Ishikawa (cell line): ENCODE data around the gene CLUH.

Source experiments
- CEBPB ChIP-seq: IDR thresholded peaks from 2 replicates; pipeline ENCODE4 v1.6.1; 2012
- CREB1 ChIP-seq: IDR thresholded peaks from 2 replicates; pipeline ENCODE4 v1.6.1; 2012; ENCODE audit warnings: low read depth
- EGR1 ChIP-seq: IDR thresholded peaks from 2 replicates; pipeline ENCODE4 v1.6.1; 2012
- EP300 ChIP-seq: IDR thresholded peaks from 2 replicates; pipeline ENCODE4 v1.6.1; 2012; ENCODE audit warnings: borderline replicate concordance
- FOXM1 ChIP-seq: IDR thresholded peaks from 2 replicates; pipeline ENCODE4 v1.6.1; 2012; ENCODE audit warnings: low read depth, borderline replicate concordance
- NFIC ChIP-seq: IDR thresholded peaks from 2 replicates; pipeline ENCODE4 v1.6.1; 2012
- RAD21 ChIP-seq: IDR thresholded peaks from 2 replicates; pipeline ENCODE4 v1.6.1; 2012; ENCODE audit warnings: low read depth
- TAF1 ChIP-seq: IDR thresholded peaks from 2 replicates; pipeline ENCODE4 v1.6.1; 2012; ENCODE audit warnings: low read depth, mild to moderate bottlenecking
- TCF12 ChIP-seq: IDR thresholded peaks from 2 replicates; pipeline ENCODE4 v1.6.1; 2012; ENCODE audit warnings: low read depth
- TEAD4 ChIP-seq: IDR thresholded peaks from 2 replicates; pipeline ENCODE4 v1.6.1; 2012
- YY1 ChIP-seq: IDR thresholded peaks from 2 replicates; pipeline ENCODE4 v1.6.1; 2012; ENCODE audit warnings: low read depth
- ZBTB7A ChIP-seq: IDR thresholded peaks from 2 replicates; pipeline ENCODE4 v1.6.1; 2012; ENCODE audit warnings: low read depth
- TF ChIP-seq, protein P1 (sequence below): IDR thresholded peaks from 2 replicates; pipeline ENCODE4 v1.6.1; 2012; ENCODE audit warnings: low read depth, mild to moderate bottlenecking
- TF ChIP-seq, protein P2 (sequence below): IDR thresholded peaks from 2 replicates; pipeline ENCODE4 v1.6.1; 2012
- TF ChIP-seq, protein P3 (sequence below): IDR thresholded peaks from 2 replicates; pipeline ENCODE4 v1.6.1; 2012

Gene CLUH

DNA sequence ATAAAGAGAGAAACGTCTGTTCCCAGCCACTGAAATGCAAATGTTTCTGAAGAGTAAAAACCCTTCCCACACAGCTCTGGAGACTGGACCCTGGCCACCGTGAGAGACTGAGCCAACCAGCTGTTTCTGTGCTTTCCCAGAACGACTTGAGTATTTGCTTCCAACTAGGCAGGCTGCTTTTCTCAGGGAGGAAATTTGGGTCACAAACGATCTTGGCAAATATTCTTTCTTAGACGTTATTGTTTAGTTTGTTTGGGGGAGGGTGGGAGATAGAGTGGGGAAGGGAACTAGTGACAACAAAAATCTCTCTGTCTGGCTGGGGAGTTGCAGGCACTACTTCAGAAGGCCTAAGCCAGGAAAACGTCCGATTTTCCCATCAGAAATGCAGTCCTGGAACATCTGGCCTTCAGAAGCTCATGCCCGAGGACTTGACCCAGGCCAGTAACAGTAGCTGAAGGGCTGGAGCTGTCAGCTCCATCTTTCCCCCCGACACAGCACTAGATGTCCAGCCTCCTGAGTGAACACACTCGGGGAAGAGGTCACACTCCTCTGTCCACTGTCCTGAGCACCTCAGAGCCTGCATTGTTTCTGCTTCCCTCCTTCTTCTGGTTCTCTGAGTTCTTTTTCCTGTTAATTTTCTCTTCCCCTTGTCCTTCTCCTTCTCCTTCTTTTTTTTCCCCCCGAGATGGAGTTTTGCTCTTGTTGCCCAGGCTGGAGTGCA, 33.9 kb upstream of the CLUH start:
- no peak for TF ChIP-seq NFIC
- TF ChIP-seq RAD21: no peak
- no peak for TF ChIP-seq CEBPB
- TF ChIP-seq CREB1: no peak

DNA sequence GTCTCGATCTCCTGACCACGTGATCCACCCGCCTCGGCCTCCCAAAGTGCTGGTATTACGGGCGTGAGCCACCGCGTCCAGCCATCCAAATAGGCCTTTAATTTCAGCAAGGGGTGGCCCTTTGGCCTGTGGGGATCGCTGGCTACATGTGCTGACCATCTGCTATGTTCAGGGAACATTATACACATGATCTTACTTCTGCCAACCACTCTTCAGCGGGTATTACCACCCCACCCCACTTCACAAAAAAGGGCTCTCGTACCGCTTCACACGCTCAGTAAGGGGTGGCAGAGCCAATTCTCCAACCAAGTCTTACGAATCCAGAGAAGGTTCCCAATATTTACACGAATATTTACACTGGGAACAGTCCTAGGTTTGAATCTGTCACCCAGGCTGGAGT, 26.1 kb upstream of the CLUH start:
- TF ChIP-seq, protein P1, sequence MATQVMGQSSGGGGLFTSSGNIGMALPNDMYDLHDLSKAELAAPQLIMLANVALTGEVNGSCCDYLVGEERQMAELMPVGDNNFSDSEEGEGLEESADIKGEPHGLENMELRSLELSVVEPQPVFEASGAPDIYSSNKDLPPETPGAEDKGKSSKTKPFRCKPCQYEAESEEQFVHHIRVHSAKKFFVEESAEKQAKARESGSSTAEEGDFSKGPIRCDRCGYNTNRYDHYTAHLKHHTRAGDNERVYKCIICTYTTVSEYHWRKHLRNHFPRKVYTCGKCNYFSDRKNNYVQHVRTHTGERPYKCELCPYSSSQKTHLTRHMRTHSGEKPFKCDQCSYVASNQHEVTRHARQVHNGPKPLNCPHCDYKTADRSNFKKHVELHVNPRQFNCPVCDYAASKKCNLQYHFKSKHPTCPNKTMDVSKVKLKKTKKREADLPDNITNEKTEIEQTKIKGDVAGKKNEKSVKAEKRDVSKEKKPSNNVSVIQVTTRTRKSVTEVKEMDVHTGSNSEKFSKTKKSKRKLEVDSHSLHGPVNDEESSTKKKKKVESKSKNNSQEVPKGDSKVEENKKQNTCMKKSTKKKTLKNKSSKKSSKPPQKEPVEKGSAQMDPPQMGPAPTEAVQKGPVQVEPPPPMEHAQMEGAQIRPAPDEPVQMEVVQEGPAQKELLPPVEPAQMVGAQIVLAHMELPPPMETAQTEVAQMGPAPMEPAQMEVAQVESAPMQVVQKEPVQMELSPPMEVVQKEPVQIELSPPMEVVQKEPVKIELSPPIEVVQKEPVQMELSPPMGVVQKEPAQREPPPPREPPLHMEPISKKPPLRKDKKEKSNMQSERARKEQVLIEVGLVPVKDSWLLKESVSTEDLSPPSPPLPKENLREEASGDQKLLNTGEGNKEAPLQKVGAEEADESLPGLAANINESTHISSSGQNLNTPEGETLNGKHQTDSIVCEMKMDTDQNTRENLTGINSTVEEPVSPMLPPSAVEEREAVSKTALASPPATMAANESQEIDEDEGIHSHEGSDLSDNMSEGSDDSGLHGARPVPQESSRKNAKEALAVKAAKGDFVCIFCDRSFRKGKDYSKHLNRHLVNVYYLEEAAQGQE: no peak
- TF ChIP-seq EP300 (no peak), NFIC (no peak), EGR1 (no peak), FOXM1 (no peak)
- TF ChIP-seq, protein P2, sequence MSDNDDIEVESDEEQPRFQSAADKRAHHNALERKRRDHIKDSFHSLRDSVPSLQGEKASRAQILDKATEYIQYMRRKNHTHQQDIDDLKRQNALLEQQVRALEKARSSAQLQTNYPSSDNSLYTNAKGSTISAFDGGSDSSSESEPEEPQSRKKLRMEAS: no peak
- TF ChIP-seq, protein P3, sequence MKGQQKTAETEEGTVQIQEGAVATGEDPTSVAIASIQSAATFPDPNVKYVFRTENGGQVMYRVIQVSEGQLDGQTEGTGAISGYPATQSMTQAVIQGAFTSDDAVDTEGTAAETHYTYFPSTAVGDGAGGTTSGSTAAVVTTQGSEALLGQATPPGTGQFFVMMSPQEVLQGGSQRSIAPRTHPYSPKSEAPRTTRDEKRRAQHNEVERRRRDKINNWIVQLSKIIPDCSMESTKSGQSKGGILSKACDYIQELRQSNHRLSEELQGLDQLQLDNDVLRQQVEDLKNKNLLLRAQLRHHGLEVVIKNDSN: no peak

DNA sequence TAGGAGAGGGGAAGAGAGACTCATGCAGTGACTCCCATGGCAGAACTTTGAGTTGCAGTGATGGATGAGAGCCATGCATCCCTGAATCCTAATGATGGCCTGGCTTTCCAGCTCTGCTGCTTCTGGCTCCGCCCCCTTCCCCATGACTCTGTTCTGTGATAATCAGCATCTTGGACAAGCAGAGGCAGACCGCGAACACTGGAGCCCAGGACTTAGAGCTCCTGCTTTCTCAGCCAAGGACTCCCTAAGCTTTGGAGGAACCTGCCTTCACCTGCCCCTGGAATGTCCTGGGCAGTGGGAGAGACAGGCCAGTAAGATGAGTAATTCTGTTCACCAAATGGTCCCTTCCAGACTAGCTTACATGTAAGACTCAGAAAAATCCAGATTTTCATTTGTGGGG, 25.4 kb upstream of the CLUH start:
- TF ChIP-seq TEAD4 (no peak), NFIC (no peak), CEBPB (no peak), EGR1 (no peak), FOXM1 (no peak), ZBTB7A (no peak), CREB1 (no peak), RAD21 (no peak), EP300 (no peak), TAF1 (no peak), TCF12 (no peak), YY1 (no peak)
- TF ChIP-seq, protein P3: no peak
- TF ChIP-seq, protein P1: no peak
- TF ChIP-seq, protein P2: no peak

DNA sequence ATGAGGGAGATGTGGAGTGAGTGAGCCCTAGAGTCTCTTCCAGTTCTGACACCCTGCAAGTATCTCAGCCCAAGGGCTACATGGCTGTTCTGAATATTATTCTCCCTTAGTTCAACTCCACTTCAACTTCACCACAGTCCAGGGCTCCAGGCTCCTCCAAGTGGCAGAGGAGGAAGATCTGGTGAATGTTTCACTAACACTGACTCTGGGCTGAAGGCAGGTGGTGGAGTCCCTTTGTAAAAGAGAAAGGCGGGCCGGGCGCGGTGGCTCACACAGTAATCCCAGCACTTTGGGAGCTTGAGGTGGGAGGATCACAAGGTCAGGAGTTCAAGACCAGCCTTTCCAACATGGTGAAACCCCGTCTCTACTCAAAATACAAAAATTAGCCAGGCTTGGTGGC, 24.3 kb upstream of the CLUH start:
- TF ChIP-seq EGR1: no peak

DNA sequence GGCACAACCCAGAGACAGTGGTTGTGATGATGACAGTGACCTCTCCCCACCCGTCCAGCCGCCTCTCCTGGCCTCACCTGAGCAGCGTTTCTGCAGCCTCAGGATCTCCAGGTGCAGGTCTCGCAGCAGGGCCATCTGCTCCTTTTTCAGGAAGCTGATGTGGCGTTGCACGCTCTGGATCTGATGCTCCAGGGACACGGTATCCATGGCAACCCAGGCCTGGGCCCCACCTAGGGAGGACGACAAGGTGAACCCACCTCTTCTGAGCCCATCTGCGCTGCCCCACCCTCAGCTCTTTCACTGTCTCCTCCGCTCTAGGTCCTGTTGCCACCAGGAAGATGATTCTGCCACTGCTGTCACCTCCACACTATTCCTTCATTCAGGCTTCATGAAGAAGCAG, 23.4 kb upstream of the CLUH start:
- TF ChIP-seq EGR1 (no peak), TAF1 (no peak), CREB1 (no peak), FOXM1 (no peak), CEBPB (no peak), EP300 (no peak), ZBTB7A (no peak), NFIC (no peak), TCF12 (no peak)
- TF ChIP-seq, protein P1: no peak
- TF ChIP-seq, protein P2: no peak
- TF ChIP-seq, protein P3: no peak
